COLO668 (cell line): ENCODE data around the gene POP7.
"Not testable (repeated sequence)": the region's sequence is repeated elsewhere in the genome, so short reads cannot be mapped to it uniquely, and the experiment has no call there.

Experiments used
- DNase-seq: peaks from one replicate; lab custom pipeline; 2025; ENCODE audit not compliant: unreplicated experiment; lab: John Stamatoyannopoulos, UW

POP7 gene

GRCh38 chr7:100705753-100706671 lies at the start of gene POP7:
Gene POP7 (plus strand): TSS chr7:100706121. CDS start chr7:100706831, 710 bp downstream.
- peak; percentile 99 for DNase-seq

GRCh38 chr7:100662194-100662776 lies 43.6 kb upstream of the POP7 start:
- DNase-seq = not testable (repeated sequence)

- DNase-seq = no peak
Observed at GRCh38 chr7:100665168-100665726, 40.7 kb upstream of the POP7 start.

GRCh38 chr7:100667331-100668068 lies 38.4 kb upstream of the POP7 start:
- DNase-seq = no peak

- DNase-seq = no peak
Observed at GRCh38 chr7:100668069-100668449, 37.9 kb upstream of the POP7 start.

- not testable (repeated sequence) for DNase-seq
Observed at GRCh38 chr7:100669106-100669505, 36.8 kb upstream of the POP7 start.

- DNase-seq = no peak
Observed at GRCh38 chr7:100670074-100670473, 35.8 kb upstream of the POP7 start.

GRCh38 chr7:100671353-100672327 lies 34.3 kb upstream of the POP7 start:
- DNase-seq = no peak

- peak; percentile 98 for DNase-seq
Observed at GRCh38 chr7:100673302-100673941, 32.5 kb upstream of the POP7 start, which contains the start of gene GNB2. Gene GNB2 (plus strand): TSS chr7:100673740. CDS start chr7:100676266, 2,526 bp downstream.

DNA sequence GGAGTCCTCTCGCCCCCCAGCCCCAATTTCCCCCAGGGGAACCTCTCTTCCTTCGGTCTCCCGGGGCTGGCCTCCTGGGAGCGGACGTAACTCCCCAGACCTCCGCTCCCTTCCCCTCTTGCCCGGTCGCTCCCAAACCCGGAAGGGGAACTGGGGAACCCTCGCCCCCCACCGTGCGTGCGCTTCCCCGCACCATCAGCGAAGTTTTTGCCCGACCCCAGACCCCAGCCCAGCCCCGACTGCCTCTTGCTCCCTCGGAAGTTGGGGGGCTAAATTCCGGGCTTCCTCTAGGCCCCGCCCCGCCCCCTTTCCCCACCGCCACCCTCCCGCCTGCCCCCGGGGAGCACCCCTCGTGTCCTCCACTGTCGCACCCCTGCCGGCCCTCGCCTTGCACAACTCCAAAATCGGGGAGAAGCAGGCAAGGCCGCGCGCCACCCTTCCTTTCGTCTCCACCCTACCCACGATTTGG lies 31.9 kb upstream of the POP7 start:
- DNase-seq = peak; percentile 70

GRCh38 chr7:100674411-100675104 lies 31.4 kb upstream of the POP7 start:
- peak; percentile 48 for DNase-seq

- peak; percentile 51 for DNase-seq
Observed at GRCh38 chr7:100675105-100675451, 30.8 kb upstream of the POP7 start.

GRCh38 chr7:100675581-100676350 lies 30.2 kb upstream of the POP7 start:
- peak; percentile 56 for DNase-seq

- DNase-seq = no peak
Observed at GRCh38 chr7:100676501-100677306, 29.2 kb upstream of the POP7 start.

DNA sequence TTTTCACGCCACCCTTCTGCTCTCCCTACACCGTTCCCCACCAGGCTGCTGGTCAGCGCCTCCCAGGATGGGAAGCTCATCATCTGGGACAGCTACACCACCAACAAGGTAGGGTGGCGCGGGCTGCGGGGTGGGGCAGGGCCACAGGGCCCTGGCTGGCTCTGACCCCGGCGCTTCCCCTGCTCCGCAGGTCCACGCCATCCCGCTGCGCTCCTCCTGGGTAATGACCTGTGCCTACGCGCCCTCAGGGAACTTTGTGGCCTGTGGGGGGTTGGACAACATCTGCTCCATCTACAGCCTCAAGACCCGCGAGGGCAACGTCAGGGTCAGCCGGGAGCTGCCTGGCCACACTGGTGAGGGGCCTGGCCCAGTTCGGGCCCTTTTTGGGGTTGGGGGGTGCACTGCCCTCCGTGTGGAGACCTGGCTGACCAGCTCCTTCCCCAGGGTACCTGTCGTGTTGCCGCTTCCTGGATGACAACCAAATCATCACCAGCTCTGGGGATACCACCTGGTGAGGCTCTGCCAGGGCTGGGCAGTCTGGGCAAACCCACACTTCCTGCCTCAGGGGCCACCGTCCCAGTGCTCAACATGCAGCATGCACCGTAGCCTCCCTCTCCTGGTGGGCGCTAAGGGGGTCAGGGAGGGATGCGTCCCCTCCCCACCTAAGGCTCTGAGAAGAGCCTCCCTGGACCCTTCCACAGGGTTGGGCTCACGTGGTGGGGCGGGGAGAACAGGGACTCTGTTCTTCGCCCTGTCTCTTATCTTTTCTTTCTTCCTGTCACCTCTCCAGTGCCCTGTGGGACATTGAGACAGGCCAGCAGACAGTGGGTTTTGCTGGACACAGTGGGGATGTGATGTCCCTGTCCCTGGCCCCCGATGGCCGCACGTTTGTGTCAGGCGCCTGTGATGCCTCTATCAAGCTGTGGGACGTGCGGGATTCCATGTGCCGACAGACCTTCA lies 28.3 kb upstream of the POP7 start:
- DNase-seq = no peak

DNA sequence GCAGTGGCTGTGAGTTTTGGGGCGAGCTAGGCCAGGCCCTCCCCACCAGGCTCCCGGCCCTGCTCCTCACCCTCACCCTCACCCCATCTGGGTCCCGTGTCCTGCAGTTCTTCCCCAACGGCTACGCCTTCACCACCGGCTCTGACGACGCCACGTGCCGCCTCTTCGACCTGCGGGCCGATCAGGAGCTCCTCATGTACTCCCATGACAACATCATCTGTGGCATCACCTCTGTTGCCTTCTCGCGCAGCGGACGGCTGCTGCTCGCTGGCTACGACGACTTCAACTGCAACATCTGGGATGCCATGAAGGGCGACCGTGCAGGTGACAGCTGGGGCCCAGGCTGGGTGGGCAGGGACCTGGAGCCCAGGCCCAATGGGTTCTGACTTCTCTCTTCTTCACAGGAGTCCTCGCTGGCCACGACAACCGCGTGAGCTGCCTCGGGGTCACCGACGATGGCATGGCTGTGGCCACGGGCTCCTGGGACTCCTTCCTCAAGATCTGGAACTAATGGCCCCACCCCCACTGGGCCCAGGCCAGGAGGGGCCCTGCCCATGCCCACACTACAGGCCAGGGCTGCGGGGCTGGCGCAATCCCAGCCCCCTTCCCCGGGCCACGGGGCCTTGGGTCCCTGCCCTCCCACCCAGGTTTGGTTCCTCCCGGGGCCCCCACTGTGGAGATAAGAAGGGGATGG lies 27.5 kb upstream of the POP7 start:
- no peak for DNase-seq
